Measurements from ENCODE around the gene PAIP1.

- no peak for TF ChIP-seq CTCF (IDR thresholded peaks at IDR 0.05)
- TF ChIP-seq POLR2A (IDR thresholded peaks at IDR 0.05), result no peak
Observed at GRCh38 chr5:43592363-43592762, 35.5 kb upstream of the PAIP1 start.
